ENCODE data around the gene DIP2C.

The DIP2C gene

GRCh38 chr10:677038-677437, 12.4 kb downstream of the DIP2C start:
- DNase-seq (ENCODE audit: low read depth), result no peak

GRCh38 chr10:676178-676577, 13.3 kb downstream of the DIP2C start:
- DNase-seq (ENCODE audit: low read depth), result no peak

- DNase-seq (ENCODE audit: low read depth), result no peak
These were observed 13.9 kb downstream of the DIP2C start for GRCh38 chr10:675532-675931.

- DNase-seq (ENCODE audit: low read depth), result no peak
These were observed 16.0 kb downstream of the DIP2C start for GRCh38 chr10:673492-673891.

GRCh38 chr10:672992-673391, 16.5 kb downstream of the DIP2C start:
- DNase-seq (ENCODE audit: low read depth), result no peak

DNA sequence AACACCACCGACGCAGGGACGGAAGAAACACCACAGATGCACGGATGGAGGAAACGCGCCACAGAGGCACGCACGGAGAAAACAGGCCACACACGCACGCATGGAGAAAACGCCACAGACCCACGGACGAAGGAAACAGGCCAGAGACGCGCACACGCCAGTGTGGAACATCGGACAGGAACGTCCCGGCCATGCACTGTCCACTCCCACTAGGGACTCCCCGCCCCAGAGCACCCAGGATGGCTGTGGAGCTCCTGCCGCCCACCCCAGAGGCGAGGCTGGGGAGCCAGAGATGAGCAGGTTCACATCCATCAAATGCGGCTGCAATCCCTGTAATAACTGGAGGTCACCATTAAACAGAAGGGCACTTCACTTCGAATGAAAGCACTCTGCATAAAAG, 17.3 kb downstream of the DIP2C start:
- DNase-seq (ENCODE audit: low read depth), result no peak

DNA sequence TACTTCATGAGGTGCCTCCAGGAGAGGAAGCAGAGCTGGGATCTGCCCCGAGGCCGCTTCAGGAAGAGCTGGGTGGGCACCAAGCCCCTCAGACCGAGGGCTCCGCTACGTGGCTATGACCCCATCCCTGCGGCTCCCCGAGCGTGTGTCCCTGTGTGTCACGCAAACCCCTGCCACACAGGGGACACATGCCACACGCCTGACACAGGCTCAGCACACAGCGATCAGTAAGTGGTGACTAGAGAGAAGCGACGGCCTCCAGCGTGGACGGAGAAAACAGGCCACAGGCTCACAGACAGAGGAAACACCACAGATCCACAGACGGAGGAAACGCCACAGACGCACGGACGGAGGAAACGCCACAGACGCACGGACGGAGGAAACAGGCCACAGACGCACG, 18.5 kb downstream of the DIP2C start:
- no peak for DNase-seq (ENCODE audit: low read depth)

DNA sequence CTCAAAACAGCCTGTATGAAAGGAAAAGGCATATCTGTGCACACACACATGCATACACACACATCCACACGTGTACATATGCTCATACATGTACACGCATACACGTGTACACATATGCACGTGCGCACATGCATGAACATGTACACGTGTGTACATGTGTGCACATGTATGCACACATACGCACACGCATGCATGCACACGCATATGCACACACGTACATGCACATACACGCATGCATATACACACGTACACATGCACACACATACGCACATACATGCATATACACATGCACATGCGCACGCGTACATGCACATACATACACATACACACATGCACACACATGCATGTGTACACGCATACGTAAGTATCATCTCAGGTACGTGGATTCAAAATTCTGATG, 19.4 kb downstream of the DIP2C start:
- DNase-seq (ENCODE audit: low read depth), result no peak

DNA sequence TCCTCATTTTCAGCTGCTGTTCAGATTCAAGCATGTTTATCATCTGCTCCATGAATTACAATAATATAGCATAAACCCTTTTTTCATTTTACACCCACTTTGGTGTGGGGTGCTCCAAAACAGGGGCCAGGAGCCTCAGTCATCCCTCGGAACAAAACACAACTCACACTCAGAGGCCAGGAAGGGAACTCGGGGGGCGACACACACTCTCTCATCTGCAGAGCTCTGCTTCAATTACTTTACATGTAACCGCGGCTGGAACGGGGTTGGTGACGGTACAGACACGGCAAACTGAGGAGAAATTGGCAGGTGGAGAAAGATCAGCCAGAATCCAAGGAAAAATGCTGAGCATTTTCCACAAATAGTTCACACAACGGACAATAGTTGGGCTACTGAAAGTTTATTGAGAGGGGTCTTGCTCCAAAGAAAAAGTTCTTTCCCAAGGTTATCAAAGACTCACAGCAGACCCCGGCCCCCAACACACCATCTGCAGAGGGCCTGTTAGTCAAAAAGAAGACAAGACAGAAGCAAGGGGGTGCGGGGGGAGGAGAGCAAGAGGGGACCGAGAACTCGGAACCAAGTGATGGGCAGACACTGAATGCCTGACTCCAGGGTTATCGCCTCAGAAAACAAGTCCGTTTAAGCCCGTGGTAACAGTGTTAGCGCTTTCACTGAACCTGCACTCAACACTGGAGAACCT, 20.5 kb downstream of the DIP2C start:
- DNase-seq (ENCODE audit: low read depth), result no peak

GRCh38 chr10:667602-668143, 21.8 kb downstream of the DIP2C start:
- DNase-seq (ENCODE audit: low read depth), result no peak

DNA sequence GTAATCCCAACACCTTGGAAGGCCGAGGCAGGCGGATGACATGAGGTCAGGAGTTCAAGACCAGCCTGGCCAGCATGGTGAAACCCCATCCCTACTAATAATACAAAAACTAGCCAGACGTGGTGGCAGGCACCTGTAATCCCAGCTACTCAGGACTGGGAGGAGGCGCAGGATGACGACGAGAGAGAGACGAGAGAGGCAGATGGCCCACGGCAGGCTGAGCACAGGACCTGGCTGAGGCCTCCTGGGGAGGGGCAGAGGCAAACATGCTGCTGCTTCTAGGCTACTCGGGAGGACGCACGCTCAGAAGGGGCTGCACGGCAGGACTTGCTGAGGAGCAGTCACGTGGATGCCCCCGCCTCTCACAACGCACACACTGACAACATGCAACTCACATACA, 22.4 kb downstream of the DIP2C start:
- no peak for DNase-seq (ENCODE audit: low read depth)

- no peak for DNase-seq (ENCODE audit: low read depth)
These were observed 23.0 kb downstream of the DIP2C start for GRCh38 chr10:666237-667012.

DNA sequence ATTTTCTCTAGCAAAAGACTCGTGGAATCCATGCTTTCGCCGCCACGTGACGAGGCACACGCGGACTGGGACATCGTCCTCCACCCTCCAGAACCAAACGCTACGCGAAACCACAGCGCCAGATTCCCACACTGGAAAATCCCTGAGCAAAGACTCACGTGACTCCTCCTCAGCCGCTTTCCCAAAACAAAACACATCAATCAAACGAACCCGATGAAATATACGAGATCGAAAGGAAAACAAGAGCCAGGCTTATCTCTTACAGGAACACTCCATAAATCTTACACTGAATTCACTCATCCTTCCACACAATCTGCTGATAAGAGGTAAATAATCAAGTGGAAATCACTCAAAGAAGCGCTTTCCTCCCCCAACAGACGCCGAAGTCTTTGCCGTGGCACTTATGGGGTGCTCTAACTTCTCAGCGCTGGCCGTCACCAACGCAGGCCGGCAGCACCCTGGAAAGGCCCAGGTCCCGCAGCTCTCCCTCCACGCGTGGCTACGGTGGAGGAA, 23.8 kb downstream of the DIP2C start:
- no peak for DNase-seq (ENCODE audit: low read depth)

DNA sequence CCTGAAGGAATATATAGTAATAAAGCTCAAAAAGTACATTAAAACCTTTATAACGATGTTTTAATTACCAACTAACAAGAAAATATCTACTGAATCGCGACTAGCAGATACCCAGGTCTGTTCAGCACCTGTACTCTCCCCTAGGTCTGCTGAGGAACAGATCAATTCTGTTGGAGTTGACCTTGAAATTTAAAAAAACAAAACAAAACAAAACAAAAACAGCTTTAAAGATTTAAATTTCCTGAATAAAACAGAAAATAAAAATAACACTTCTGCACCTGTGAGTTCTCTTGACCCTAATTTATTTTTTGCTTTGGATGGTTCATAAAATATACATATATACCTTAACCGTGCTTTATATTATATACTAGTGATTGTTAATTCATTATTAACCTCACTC, 24.6 kb downstream of the DIP2C start:
- DNase-seq (ENCODE audit: low read depth), result no peak

DNA sequence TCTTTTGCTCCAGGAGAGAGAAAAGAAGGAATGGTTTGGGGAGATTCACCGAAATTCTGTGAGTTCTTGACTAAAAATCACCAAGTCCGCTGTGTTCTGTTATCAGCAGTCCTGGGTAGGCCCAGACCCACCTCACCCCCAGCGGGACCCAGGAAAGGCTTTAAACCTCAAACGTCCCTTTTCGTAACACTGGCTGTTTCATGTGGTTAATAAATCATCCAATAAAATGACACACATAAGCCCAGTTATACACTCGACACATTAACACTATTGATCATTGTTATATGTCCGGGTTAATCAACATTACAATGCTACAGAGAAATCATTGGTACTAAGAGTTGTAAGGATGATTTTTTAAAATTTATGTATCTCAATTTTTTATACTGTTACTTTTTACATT, 25.2 kb downstream of the DIP2C start:
- DNase-seq (ENCODE audit: low read depth), result no peak

- DNase-seq (ENCODE audit: low read depth), result no peak
These were observed 25.6 kb downstream of the DIP2C start for GRCh38 chr10:663831-664251.

GRCh38 chr10:663466-663751, 26.1 kb downstream of the DIP2C start:
- no peak for DNase-seq (ENCODE audit: low read depth)

GRCh38 chr10:662686-663465, 26.6 kb downstream of the DIP2C start:
- DNase-seq (ENCODE audit: low read depth), result no peak

- no peak for DNase-seq (ENCODE audit: low read depth)
These were observed 27.3 kb downstream of the DIP2C start for GRCh38 chr10:662223-662605.

GRCh38 chr10:661597-662222, 27.8 kb downstream of the DIP2C start:
- DNase-seq (ENCODE audit: low read depth), result no peak

GRCh38 chr10:660970-661596, 28.4 kb downstream of the DIP2C start:
- DNase-seq (ENCODE audit: low read depth), result no peak
